Neuron (in vitro differentiated cells): ENCODE data around the gene VIL1.

Experiments
- H2AFZ ChIP-seq: one replicate; pipeline ENCODE4 v1.6.1; 2013; ENCODE audit warnings: low read depth, mild to moderate bottlenecking, inconsistent platforms, low read length, moderate library complexity
- H3K27me3 ChIP-seq: one replicate; pipeline ENCODE4 v1.6.1; 2013; ENCODE audit warnings: low read length; ENCODE audit not compliant: insufficient read depth
- H3K36me3 ChIP-seq: one replicate; pipeline ENCODE4 v1.6.1; 2013; ENCODE audit warnings: low read length; ENCODE audit not compliant: insufficient read depth
- H3K4me1 ChIP-seq: one replicate; pipeline ENCODE4 v1.6.1; 2013; ENCODE audit warnings: low read length; ENCODE audit not compliant: insufficient read depth
- H3K4me3 ChIP-seq: 2 replicates; pipeline ENCODE4 v1.5.1; 2013; ENCODE audit warnings: mild to moderate bottlenecking, low read length, moderate library complexity
- H3K9me3 ChIP-seq: one replicate; pipeline ENCODE4 v1.6.1; 2013; ENCODE audit warnings: low read length

VIL1 gene

DNA sequence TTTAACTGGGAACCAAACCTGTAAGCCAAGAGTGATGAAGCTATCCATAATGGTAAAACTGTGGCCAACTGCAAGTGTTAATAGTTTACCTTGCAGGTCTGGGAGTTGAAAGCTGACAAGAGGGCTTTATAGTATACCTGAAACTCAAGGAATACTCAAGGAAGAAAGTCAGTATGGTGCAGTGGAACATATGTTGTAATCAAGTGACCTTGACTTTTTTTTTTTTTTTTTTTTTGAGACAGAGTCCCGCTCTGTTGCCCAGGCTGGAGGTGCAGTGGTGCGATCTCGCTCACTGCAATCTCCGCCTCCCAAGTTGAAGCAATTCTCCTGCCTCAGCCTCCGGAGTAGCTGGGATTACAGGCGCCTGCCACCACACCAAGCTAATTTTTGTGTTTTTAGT lies 27.6 kb downstream of the VIL1 start:
- Histone ChIP-seq H3K27me3 (no peaks in the 10 kb centered on the region), H2AFZ (no peak overlapping the region), H3K36me3 (peaks cover 33% of the 10 kb centered on the region), H3K4me1 (no peaks in the 10 kb centered on the region), H3K9me3 (no peaks in the 10 kb centered on the region), H3K4me3 (no peak overlapping the region)

- Histone ChIP-seq H2AFZ (no peak overlapping the region), H3K4me3 (no peak overlapping the region), H3K27me3 (no peaks in the 10 kb centered on the region), H3K36me3 (peaks cover 38% of the 10 kb centered on the region), H3K4me1 (no peaks in the 10 kb centered on the region), H3K9me3 (no peaks in the 10 kb centered on the region)
These were observed 28.1 kb downstream of the VIL1 start for GRCh38 chr2:218447072-218447471.

DNA sequence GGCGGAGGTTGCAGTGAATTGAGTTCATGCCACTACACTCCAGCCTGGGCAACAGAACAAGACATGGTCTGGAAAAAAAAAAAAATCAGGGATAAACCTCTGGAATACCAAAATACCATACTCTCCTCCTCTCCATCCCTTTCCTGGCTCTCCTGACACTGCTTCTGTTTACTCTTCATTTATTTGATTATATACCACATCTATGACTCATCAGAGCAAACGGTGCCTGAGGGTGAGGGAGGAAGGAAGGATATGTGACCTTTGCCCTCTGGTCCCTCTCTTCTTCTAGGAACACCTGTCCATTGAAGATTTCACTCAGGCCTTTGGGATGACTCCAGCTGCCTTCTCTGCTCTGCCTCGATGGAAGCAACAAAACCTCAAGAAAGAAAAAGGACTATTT lies 30.0 kb downstream of the VIL1 start:
- no peak overlapping the region for H2AFZ ChIP-seq
- no peaks in the 10 kb centered on the region for H3K9me3 ChIP-seq
- peaks cover 50% of the 10 kb centered on the region for H3K36me3 ChIP-seq
- H3K4me1 ChIP-seq: no peaks in the 10 kb centered on the region
- H3K4me3 ChIP-seq: no peak overlapping the region
- H3K27me3 ChIP-seq: no peaks in the 10 kb centered on the region

GRCh38 chr2:218452079-218452478 lies 33.2 kb downstream of the VIL1 start:
- H3K36me3 ChIP-seq: peaks cover 79% of the 10 kb centered on the region
- H3K4me3 ChIP-seq: no peak overlapping the region

GRCh38 chr2:218456849-218457248 lies 37.9 kb downstream of the VIL1 start:
- Histone ChIP-seq H3K4me1 (no peaks in the 10 kb centered on the region), H3K27me3 (no peaks in the 10 kb centered on the region), H2AFZ (no peak overlapping the region), H3K9me3 (no peaks in the 10 kb centered on the region), H3K4me3 (no peak overlapping the region), H3K36me3 (peaks cover 67% of the 10 kb centered on the region)

More at GRCh38 chr2:218452079-218452478, 33.2 kb downstream of the VIL1 start:
- Histone ChIP-seq H2AFZ (no peak overlapping the region), H3K4me1 (no peaks in the 10 kb centered on the region), H3K27me3 (no peaks in the 10 kb centered on the region), H3K9me3 (no peaks in the 10 kb centered on the region)

DNA sequence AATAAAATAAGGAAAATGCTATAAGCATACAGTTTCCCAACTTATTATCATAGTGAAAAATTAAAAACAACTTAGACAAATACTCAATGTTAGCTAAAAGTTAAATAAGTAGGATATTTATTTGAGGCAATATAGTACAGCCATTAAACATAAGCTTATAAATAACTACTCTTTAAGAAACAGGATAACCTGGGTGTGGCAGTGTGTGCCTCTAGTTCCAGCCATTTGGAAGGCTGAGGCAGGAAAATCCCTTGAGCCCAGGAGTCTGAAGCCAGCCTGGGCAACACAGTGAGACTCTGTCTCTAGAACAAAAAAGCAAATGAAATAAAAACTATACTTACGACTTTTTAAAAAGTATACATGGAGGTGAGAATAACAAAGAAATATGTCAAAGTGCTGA lies 39.7 kb downstream of the VIL1 start:
- Histone ChIP-seq H3K4me1 (no peaks in the 10 kb centered on the region), H3K36me3 (peaks cover 65% of the 10 kb centered on the region)

GRCh38 chr2:218465987-218466633 lies 47.2 kb downstream of the VIL1 start:
- Histone ChIP-seq H2AFZ (no peak overlapping the region), H3K27me3 (no peaks in the 10 kb centered on the region), H3K36me3 (peaks cover 43% of the 10 kb centered on the region), H3K4me1 (no peaks in the 10 kb centered on the region), H3K9me3 (no peaks in the 10 kb centered on the region), H3K4me3 (no peak overlapping the region)

More for the DNA sequence above, 39.7 kb downstream of the VIL1 start:
- Histone ChIP-seq H3K9me3 (no peaks in the 10 kb centered on the region), H3K27me3 (no peaks in the 10 kb centered on the region), H3K4me3 (no peak overlapping the region), H2AFZ (no peak overlapping the region)

DNA sequence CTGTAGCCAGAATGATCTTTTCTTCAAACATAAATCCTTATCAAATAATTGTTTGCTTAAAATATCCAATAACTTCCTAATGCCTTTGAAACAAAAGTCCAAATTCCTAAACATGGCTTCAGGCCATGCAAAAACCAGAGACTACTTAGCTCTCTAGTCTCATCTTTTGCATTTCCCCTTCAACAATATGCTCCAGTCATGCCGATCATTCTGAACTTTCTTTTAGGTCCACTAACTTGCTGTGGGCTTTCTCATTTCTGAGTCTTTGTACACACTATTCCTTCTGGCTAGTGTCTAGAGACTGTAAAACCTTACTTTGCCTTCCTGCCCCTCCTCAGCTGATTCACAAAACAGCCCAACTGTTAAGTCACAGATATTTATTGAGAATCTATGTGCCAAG lies 51.5 kb downstream of the VIL1 start:
- H3K9me3 ChIP-seq: no peaks in the 10 kb centered on the region
- peaks cover 50% of the 10 kb centered on the region for H3K36me3 ChIP-seq
- no peak overlapping the region for H3K4me3 ChIP-seq
- no peaks in the 10 kb centered on the region for H3K4me1 ChIP-seq
- no peak overlapping the region for H2AFZ ChIP-seq
- no peaks in the 10 kb centered on the region for H3K27me3 ChIP-seq

DNA sequence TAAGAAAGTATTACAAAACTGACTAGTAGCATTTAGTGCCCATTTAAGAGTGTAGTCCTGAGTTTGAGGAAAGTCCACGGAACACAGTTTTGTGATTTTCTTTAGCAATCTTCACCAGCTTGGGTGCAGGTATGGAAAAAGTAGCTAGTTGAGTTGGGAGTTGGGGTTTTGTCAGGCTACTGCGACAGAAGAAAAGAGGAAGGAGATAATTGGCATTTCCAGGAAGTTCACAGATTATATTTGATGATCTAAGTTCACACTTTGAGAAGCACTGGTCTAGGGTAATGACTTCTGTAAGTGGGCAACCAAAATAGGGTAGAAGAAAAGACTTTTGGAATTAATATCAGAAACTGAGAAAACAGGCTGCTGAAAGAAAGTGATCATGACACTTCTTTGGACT lies 52.1 kb downstream of the VIL1 start:
- Histone ChIP-seq H3K36me3 (peaks cover 51% of the 10 kb centered on the region), H3K27me3 (no peaks in the 10 kb centered on the region), H3K9me3 (no peaks in the 10 kb centered on the region), H3K4me1 (no peaks in the 10 kb centered on the region), H2AFZ (no peak overlapping the region), H3K4me3 (no peak overlapping the region)

- no peaks in the 10 kb centered on the region for H3K9me3 ChIP-seq
- H2AFZ ChIP-seq: no peak overlapping the region
- H3K36me3 ChIP-seq: peaks cover 58% of the 10 kb centered on the region
- H3K27me3 ChIP-seq: no peaks in the 10 kb centered on the region
- H3K4me3 ChIP-seq: no peak overlapping the region
- H3K4me1 ChIP-seq: no peaks in the 10 kb centered on the region
These were observed 53.1 kb downstream of the VIL1 start for GRCh38 chr2:218471982-218472381.

DNA sequence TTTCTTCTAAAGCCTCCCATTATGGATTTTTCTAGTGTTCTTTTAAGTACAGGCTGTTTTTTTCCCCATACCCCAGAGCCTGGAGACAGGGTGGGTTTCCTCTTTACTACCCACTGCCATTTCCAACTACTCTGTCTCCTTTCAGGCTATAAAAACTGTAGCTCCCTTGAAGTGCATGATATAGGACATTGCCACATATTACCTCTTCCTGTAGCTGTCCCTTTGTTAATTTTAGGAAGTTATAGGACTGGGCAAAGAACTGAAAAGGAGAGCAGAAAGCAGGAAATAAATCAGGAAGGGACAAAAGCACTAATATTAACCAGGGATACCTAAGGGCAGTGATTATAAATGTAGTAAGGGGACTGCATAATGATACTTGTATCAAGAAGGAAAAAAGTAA lies 54.1 kb downstream of the VIL1 start:
- peaks cover 66% of the 10 kb centered on the region for H3K36me3 ChIP-seq
- H2AFZ ChIP-seq: no peak overlapping the region
- no peak overlapping the region for H3K4me3 ChIP-seq

DNA sequence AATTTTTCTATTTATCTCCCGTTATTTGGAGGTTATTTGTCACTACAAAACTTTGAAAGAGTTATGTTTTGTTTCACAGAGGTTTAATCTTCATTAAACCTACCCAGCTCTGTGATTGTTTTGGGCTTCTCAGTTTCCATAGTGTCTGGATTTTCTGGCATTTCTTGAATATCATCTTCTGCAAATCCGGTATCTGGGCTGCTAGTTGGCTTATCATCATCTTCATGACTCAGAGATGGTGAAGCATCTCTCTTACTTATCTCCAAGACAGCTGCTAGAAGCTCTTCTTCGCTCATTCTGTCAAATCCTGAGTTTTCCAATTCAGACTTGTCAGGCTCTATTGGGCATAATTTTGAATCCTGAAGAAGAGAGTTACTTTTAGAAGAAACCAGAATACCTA lies 55.6 kb downstream of the VIL1 start:
- Histone ChIP-seq H3K4me3 (no peak overlapping the region), H3K36me3 (peaks cover 75% of the 10 kb centered on the region), H3K9me3 (no peaks in the 10 kb centered on the region), H3K4me1 (no peaks in the 10 kb centered on the region), H2AFZ (no peak overlapping the region), H3K27me3 (no peaks in the 10 kb centered on the region)

More for the DNA sequence above, 54.1 kb downstream of the VIL1 start:
- no peaks in the 10 kb centered on the region for H3K4me1 ChIP-seq
- no peaks in the 10 kb centered on the region for H3K9me3 ChIP-seq
- H3K27me3 ChIP-seq: no peaks in the 10 kb centered on the region

DNA sequence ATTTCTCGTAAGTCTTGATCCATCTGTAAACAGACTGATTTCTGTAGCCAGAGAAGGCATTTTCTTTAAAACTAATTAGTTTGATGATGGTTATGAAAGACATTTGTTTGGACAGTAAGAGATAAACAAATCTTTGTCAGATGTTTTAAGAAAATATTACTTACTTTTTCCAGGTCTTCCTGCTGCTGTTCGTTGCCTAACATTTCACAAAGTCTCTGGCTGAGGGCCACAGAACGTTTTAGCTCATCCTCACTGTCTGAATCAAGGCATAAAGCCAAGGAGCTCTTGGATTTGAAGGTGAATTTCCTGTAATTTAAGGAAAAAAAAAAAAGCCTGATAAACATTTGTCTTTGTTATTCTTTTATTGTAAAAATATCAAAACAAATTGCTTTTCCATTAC lies 57.8 kb downstream of the VIL1 start:
- Histone ChIP-seq H3K27me3 (no peaks in the 10 kb centered on the region), H3K4me3 (no peak overlapping the region), H3K36me3 (peaks cover 70% of the 10 kb centered on the region), H3K9me3 (no peaks in the 10 kb centered on the region), H2AFZ (no peak overlapping the region), H3K4me1 (no peaks in the 10 kb centered on the region)

- H3K4me1 ChIP-seq: no peaks in the 10 kb centered on the region
- no peak overlapping the region for H3K4me3 ChIP-seq
- H3K9me3 ChIP-seq: no peaks in the 10 kb centered on the region
- H2AFZ ChIP-seq: no peak overlapping the region
- H3K36me3 ChIP-seq: peaks cover 72% of the 10 kb centered on the region
- H3K27me3 ChIP-seq: no peaks in the 10 kb centered on the region
These were observed 58.3 kb downstream of the VIL1 start for GRCh38 chr2:218477247-218477646.
